ENCODE measurements around the gene SPRED1.

Gene SPRED1

DNA sequence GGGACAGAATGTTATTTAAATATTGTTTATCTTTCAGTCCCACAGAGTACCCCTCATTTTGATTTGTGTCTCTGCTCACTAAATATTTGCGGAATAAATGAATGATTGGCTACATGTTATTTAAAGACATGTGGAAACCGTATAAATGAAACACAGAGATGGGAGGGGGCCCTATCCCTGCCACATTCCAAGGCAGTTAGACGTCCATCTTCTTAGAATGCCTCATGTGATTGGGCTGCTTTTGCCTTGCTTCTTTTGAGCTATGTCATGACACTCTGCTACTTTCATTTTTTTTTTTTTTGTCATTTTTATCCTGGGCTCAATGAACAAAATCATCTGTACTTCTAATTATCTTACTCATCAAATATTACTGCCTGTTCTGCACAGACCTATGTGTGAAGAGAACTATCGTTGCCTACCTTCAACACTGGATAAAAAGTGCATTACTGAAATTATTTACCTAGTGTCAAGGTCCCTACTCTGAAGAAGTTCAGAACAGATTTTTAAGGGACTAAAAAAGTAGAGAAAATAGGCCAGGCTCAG is 117.4 kb downstream of the SPRED1 start:
- no peak for DNase-seq

DNA sequence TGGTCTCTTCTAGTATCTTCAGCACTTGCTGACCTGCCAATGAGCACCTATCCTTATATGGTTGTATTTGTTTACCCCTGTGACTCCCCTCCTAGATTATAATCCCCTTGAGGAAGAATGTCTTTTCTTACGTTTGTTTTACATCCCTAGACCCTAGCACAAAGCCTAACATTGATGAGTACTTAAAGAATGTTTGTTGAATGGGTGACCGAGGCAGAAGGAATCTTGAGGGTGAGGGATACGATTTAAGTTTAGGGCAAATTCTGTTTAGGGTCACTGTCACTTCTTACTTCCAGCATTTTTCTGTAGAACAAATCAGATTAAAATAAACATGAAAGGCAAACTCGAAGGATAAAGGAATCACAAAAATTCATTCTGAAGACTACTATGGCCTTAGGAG is 120.4 kb downstream of the SPRED1 start:
- DNase-seq: no peak

DNA sequence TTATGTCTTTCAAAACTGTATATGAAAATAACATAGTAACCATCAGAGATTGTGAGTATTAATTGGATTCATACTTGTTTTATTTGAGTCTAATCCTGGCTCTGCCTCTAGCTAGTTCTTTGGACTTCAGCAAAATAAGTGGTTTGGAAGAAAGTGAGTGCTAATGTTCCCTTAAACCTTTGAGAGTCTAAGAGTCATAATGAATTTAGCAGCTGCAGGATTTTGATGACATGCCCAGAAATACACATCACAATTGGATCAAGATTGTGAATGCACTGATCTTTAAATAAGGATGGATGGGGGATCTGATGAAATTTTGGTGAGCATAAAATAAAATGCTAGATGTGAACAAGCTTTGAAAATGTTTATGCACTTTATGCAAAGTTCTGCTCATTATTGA is 121.4 kb downstream of the SPRED1 start:
- no peak for DNase-seq

DNA sequence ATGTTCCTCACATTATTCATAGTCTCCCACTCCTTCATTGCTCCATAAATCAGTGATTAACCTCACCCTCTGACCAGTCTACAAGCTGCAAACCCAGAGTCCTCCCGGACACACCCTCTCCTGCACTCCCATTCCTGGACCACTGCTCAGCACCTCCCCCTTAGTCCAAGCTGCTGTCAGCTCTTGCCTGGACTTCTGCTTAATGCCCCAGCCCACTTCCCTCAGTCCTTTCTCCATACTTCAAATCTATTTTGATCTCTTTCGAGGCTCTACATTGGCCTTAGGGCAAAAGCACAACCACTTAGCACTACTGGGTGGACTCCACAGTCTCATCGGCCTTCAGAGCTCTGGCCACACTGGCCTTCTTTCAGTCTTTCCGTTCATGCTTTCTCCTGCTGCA is 121.9 kb downstream of the SPRED1 start:
- DNase-seq: no peak

DNA sequence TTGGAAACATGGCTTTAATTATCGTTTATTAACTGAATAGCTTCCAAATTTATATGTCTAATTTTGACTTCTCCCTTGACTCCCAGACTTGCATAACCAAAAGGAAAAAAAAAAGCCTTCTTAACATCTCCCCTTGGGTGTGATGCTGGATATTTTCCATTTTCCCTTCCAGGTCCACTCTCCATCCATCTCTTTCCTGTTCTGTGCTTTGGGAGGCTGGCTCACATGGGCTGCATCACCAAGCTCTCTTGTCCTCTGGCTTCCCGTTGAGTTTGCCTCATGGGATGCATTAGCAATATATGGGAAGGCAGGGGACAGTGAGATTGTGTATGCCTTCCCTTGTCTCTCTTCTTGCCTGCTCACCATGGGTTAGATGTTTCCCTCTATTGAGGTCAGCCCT is 123.4 kb downstream of the SPRED1 start:
- DNase-seq: no peak

DNA sequence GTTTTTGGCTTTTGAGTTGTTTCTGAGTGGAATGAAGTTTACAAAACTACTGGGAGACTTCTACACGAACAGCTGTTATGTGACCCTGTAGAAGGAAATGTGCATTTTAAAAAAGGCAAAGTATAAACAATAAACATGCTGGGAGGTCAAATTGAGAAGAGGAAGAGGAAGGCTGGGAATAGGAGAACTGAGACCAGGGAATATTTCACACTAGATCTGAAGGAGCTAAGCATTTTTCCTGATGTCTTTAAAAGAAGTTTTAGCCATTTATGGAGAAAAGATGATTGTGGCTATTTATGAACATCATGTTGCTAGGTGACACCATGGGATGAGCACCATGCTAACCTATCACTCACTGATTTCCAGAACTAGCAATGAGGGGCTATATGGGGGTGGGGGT is 125.0 kb downstream of the SPRED1 start:
- DNase-seq: no peak

DNA sequence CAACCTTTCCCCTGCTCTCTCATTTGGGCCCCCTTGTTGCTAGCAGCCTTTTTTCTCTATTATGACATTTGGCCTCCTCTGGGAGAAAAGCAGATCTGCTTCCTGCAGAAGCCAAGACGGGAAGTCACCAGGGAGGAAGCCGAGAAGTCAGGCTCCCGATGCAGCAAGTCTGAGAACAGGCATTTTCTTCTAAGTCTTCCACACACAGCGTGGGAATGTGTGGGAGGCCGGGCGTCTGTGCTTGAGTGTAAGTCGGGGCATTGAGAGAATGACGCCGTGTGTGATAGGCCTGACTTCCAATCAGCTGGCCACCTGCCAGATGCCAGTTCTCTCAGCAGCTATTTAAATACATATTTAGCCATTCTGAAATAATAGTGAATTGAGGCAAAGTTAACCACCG is 125.5 kb downstream of the SPRED1 start:
- DNase-seq: no peak

DNA sequence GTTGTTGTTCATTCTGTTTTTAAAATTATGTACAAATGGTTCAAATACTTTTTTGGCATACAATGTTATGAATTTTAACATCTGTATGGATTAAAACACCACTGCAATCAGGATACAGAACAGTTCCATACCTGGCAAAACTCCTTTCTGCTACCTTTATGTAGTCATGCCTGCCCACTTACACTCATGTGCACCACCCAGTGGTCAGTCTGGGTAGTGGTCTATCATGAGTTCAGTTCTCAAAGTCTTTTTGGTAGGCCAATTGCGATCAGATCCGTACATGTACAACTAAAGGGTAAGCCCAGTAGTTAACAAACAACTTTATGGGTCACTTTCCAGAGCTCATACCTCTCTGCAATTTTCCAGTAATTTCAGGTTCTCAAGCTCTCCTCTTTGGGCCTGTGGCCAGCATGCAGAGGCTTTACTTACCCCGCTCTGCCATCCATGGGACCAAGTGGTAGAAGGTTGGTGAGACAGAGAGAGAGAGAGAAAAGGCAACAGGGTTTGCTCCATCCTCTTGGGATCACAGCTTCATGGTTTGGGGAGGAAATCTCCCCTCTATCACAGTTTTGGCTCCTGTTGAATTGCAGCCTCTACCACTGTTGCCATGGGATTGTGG is 137.4 kb downstream of the SPRED1 start:
- DNase-seq: no peak

DNA sequence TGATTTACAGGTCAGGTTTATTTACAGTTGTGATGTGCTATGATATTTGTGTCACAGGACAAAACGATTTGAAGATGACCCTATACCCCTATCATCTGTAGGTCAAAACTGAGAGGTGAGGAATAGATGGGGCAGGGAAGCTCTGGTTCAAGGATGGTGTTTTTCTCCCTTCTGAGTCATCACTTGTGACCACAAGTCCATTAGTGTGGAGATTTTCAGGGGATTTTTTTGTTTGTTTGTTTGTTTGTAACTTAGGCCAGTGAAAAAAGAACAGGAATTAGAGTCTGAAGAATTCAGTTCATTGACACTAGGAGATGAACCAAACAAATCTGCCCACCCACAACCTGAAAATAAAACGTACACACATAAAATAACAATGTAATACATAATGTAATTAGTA is 138.6 kb downstream of the SPRED1 start:
- DNase-seq: no peak

DNA sequence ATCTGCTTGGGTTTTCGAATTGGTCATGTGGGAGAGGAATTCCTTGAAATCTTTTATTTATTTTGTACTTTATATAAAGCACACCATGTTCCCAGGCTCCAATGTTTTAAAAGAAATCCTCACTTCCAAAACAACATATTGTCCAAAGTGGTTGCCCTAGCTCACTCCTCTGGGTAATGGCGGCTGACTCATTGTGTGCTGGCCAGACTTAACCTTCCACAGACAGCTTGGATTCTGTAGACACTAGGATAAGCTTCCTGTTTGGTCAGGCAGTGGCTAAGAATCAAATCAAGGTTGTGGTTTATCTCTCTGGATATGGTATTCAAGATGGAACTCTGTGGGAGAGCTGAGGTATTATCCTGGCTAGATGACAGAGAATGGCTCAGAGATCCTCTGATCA is 145.5 kb downstream of the SPRED1 start:
- DNase-seq: peak; percentile 54

DNA sequence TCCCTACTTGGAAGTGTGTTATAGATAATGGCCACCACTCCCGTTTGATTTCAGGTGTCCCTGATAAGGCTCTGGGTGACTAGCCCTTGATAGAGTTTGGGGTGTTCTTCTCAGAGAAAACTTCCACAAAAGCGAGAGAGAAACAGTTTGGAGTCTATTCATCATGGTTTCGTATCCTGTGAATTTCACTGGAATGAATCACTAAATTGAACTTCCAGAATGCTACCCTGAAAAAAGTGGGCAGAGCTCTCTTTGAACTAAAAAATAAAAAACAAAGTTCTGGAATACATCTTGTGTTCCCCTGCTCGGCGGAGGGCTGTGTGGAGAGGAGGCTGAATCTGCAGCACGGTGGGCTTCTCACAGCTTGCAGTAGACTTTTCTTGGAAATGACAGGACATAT is 148.5 kb downstream of the SPRED1 start:
- no peak for DNase-seq

DNA sequence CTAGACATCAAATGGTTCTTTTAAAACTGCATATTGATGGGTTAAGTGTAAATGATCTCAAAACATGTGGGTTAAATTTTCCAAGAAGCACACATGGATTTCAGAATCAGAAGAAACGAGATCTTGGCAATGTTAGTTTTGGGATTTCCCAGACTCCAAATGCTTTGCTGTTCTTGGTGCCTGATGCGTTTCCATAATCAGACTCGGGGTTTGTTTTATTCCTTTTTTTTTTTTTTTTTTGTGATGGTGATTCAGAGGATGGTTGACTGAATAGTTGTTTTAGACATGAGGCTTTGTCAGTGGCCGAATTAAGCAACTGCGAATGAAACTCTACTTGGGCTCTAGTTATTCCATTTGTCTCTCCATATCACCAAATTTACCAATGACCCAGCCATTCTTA is 149.1 kb downstream of the SPRED1 start:
- no peak for DNase-seq

DNA sequence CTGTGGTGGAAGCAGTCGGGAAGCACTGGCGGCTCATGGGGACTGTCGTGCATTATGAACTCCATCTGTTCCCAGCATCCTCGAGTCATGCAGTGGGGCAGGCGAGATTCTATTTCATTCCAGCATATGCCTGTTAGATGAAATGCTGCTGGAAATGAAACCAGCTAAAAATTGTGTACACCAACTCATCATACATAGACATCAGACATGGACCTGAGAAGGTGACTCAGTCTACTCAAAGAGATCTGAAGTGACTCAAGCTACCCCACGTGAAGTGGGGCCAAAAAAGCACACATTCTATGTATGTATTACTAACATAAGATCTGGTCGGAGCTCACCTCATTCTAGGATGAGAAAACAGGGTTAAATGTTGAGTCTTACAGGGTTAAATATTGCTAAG is 153.8 kb downstream of the SPRED1 start:
- no peak for DNase-seq
